Measurements from ENCODE around the gene C13orf42.
"Not testable (repeated sequence)": the region's sequence is repeated elsewhere in the genome, so short reads cannot be mapped to it uniquely, and the experiment has no call there.

C13orf42 gene

DNA sequence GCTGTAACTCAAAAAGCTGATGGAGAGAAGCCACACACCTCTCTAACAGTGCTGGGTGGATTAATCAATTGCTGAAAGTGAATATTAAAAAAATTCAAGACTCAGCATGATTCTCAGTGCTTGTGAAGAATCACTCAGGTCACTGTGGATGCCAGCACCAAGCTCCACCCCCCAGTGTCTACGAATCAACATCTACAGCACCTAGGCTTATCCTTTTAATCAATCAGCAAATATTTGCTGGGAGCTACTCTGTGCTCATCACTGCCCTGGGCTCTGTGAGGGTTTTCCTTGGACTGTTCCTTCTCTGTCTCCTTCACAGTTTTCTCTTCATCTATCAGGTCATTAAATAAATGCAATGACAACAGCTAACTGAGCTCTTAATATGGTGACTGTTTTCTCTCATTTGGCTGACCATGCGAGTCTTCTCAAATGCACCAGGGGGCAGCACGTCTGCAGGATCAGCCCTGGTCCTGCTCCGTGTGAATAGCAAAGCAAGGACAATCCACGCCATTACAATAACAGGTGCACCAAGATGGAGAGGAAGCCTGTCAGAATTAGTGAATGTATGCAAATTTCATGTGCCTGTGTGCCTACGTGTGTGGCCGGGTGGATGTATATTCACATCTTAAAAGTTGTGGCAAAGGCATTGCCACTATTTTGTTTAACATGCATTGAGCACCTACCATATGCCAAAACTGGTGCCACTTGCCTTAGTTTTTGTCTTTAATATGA is 14.6 kb upstream of the C13orf42 start:
- intact Hi-C loops (cut with DNase I): no loop called here
- DNase-seq: peak in 41 of 42 donors; percentile 11 to 81 (median 54)

DNA sequence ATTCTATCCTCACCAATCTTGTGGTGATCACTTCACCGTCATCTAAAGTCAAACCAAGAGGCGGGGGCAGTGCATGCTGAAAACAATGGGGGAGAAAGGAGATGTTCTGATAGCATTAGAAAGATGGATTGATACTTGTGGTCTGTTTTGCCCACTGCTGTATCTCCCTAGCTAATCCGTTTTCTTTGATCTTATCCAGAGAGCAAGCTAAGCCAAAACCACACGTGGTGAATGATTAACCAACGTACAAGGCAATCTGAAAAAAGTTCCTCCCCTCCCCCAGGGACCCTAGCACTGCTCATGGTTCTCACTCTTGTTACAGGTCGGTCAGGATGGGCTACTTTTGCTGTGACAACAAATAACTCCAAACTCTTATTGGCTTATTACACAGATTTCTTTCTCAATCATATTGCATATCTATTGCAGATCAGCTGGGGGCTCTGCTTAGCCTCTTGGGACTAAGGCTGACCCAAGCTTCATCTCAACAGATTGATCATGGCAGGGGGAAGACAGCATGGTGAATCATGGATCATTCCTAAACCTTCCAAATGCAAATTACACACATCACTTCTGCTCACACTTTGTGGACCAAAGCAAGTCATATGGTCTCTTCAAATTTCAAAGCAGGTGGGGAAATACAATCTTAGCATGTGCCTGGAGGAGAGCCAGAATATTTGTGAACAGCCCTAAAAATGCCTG is 11.9 kb upstream of the C13orf42 start:
- DNase-seq: no peak
- intact Hi-C loops (cut with DNase I): no loop called here

DNA sequence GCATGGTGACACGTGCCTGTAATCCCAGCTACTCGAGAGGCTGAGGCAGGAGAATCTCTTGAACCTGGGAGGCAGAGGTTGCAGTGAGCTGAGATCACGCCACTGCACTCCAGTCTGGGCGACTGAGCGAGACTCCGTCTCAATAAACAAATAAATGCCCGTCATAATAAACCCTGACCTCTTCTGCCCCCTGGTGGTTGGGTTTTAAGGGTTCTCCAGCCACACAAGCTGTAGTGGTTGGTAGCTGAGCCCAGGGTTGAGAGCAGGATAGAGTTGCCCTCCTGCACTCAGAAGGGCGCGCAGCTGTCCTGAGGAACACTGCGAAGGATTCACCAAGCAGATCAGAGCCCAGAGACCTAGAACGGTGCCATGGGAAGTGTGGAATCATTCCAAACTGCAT is 9.8 kb upstream of the C13orf42 start:
- intact Hi-C loops (cut with DNase I); DNase-seq: not testable (repeated sequence)

DNA sequence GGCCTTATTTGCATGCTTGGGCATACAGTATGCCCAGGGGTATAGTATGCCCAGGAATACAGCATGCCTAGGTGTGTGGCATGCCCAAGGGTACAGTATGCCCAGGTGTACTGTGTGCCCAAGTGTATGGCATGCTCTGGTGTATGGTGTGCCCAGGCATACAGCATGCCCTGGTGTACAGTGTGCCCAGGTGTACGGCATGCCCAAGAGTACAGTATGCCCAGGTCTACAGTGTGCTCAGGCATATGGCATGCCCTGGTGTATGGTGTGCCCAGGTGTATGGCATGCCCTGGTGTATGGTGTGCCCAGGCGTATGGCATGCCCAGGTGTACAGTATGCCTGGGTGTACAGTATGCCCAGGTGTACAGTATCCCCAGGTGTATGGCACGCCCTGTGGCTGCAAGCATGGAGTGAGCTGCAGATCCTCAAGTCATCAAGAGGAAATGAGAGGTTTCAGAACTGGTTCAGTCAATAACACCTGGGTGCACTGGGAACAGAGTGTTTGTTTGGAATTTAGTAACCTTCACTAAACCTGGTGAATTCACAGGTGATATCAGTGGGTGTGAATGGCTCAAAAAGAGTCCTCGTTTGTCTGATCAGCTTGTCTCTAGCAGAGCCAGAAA is 7.8 kb upstream of the C13orf42 start:
- no peak for DNase-seq
- intact Hi-C loops (cut with DNase I): no loop called here

DNA sequence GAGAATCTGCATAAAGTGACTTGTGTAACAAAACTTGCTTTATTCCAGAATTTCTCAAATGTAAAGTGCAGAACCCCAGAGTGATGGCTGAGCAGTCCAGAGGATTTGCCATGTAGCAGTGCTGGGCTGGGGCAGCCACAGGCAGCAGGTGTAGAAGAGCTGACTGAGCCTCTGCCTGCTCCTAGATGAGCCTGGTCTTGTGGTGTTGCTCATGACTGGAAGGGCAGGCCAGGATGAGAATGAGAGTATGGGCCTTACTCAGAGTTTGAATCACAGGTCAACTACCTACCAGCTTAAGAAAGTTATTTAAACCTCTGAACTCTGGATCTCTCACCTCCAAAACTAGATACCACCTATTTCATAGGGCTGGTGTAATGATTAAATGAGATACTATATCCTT is 2.9 kb upstream of the C13orf42 start:
- DNase-seq: no peak
- intact Hi-C loops (cut with DNase I): no loop called here

DNA sequence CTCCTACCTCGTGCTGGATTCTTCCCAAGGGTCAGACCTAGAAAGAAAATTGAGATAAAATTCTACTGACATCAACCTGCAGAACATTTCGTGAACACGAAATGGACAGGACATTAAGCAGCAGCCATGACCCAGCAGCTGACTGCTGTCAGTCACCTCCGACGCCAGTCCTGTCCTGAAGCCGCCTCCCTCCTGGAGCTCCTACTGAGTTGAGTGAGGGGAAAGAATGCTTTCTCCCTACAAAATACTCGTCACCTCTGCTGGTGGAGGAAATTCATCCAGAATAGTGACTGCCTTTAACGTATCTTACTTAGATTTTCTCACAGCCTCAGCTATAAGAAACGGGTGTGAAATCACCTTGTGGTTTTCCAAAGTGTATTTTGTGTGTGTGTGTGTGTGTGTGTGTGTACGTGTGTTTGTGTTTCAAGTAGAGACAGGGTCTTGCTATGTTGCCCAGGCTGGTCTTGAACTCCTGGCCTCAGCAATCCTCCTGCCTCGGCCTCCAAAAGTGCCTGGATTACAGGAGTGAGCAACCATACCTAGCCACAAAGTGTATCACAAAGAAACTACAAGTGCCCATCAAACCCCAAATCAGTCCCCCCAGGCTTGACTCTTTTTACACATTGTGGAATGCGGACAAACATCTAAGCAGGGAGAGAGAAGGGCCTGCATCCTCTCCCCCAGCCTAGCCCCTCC is 2.3 kb upstream of the C13orf42 start:
- DNase-seq: no peak
- intact Hi-C loops (cut with DNase I): no loop called here

DNA sequence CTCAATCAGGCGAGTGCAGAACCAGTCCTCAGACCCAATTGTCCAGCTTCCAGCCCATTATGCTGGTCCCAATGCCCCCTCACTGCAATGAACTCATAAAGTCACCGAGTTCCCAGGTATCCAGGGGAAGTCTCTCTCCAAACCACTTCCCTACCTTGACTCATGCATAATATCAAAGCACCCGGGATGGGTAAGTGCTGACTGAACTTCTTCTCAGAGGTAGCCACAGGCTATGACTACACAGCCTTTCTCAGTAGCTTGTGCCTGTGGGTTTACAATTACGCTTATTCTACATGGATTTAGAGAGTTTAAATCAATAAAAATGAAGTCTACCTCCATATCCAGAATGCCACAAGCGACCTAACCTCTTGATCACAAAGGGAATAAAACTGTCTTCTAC is 1.7 kb upstream of the C13orf42 start:
- intact Hi-C loops (cut with DNase I): no loop called here
- no peak for DNase-seq

DNA sequence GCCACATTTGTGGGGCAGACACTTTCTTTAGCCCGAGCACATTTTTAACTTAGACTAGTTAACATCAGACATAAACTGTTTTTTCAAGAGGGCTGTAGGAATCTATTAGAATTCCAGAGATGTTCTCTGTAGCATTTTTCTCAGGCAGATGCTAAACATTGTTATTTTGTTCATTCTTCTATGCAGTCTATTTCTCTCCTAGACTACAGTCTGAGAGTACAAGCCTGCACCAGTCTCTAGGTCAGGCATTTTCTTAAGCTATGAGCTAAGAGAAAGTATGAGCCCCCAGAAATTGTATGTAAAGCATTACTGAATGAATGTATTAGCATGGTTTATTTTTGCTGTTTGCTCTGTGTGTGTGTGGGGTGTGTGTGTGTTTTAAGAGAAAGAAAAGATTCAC is 923 bp upstream of the C13orf42 start:
- intact Hi-C loops (cut with DNase I): no loop called here
- DNase-seq: no peak

DNA sequence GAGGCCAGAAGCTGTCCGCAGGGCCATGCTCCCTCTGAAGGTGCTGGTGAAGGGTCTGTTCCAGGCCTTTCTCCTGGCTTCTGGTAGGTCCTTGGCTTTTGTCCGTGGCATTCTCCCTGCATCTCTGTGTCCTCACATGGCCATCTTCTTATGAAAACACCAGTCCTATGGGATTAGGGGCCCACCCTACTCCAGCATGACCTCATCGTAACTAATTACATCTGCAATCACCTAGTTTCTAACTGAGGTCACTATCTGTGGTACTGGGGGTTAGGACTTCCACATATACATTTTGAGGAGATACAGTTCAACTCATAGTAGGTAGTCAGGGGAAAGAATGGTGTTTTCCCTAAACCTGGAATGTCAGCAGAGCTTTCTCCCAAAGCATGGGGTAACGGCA is 3.1 kb downstream of the C13orf42 start:
- intact Hi-C loops (cut with DNase I): no loop called here
- DNase-seq: no peak

DNA sequence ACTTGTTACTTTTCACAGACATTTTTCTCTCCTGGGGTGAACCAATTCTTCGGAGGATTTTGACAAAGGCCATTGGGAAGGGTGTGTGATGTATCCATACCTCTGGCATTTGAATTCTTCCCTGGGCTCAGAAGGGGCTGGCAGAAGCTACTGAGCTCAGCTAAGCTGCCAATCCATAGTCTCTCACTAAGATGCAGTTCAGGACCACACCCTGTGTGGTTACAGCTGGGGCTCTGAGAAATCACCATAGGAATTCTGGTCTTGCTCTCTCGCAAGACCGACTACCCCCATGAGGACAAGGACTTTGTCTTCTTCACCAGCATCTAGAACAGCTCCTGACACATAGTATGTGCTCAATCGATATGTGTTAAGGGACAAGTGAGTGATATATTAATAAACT is 6.0 kb downstream of the C13orf42 start:
- no peak for DNase-seq
- intact Hi-C loops (cut with DNase I): no loop called here

DNA sequence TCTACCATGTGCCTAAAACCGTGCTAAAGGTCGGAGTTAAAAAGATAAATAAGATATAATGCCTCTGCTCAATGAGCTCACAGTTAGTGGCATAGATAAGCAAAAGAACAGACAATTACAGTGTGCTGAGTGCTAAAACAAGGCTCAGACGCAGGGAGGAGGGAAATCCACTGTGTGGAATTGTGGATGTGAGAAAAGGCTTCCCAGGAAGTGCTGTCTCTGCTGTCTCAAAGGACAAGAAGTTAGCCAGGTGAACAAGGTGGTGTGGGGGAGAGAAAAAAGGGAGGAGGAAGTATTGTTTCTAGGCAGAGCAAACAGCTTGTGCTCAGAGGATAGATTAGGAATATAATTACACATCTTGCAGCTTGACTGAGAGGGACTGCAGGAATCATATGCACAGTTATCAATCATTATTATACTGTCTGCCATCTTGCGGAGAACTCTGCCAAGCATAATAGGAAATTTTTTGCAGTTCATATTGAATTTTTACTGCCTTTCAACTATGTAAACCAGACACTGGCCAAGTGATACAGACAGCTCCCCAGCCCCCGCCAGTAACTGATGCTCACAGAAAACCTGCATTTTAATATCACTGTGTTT is 9.3 kb downstream of the C13orf42 start:
- intact Hi-C loops (cut with DNase I): no loop called here
- no peak for DNase-seq

DNA sequence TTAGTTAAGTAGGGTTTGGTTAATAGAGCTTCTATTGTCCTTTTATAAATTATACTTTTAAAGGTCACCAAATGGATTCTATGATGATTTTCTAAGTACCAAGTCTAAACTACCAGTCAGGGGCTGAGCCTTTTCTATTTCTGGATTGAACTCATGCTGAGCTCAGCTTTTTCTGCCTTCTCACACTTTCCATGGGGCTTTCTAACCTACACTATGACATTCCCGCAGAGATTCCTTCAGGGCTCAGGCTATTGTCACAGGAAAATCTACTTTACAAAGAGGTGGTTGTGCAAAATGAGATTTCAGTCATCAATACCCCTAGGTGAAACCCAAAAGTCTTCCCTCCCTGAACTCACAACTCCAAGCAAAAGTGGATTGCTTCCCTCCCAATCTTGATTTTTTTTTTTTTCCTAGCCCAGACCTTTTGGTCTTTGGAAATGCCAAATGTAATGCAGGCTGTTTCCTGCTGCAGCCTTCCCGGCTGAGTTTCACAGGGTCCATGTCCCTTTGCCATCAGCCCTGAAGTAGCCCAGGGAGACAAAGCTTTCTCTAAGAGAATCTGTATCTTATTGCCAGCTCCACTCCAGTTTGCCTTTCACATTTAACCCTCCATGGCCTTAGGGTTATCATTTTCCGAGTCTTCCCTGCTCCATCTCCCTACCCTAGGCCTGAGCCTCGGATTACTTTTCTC is 13.6 kb downstream of the C13orf42 start:
- intact Hi-C loops (cut with DNase I): no loop called here
- DNase-seq: no peak

DNA sequence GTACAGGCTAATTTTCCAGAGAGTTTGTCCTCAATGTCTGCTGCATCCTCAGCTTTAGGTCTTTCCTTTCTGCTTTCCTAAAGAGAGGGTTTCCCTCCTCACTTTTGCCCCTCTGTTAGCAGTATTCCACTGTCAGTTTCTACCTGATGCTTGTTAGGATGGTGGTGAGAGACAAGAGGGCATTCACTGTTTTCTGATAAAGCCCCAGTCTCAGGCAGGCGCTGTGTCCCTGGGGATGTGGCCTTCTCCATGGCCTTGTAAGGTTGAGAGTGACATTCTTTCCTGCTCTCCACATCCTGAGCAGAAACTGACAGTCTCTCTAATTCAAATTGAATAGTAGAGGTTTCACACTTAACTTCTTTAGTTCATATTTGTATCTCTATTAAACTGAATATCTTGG is 14.9 kb downstream of the C13orf42 start:
- intact Hi-C loops (cut with DNase I): no loop called here
- DNase-seq: no peak

DNA sequence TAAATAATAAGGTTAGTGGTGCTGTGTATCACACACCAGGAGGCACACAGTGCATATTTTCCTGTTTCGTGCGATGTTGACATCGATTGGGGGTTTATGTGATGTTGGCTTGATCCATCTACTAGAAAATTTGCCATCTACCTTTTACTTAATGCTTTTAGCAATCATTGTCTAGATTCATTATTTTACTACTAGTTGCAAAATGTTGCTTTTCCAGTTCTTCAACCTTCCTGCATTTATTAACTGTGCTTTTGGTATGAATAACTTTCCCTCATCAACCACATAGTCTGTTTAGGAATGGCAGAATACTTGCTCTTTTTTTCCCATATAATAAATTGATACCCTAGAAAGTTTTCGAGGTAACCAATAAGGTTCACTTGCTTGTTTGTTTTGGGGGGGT is 17.5 kb downstream of the C13orf42 start:
- intact Hi-C loops (cut with DNase I): no loop called here
- no peak for DNase-seq

DNA sequence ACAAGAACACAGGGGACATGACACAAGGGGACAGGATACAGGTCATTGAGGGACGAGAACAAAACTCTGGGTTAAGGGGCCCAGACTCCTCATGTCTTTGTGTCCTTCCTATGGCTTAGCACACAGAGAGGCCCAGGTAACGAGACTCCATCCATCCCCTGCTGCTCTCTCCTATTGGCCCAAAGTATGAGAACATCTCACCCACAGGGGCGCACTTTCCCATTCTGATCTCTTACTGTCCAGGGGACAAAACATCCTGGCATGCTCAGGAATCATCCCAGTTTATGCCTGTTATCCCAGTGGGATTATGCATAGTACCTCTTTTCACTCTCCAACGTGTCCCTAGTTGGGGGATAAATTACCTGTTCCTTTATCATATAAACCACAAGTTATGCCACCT is 19.2 kb downstream of the C13orf42 start:
- intact Hi-C loops (cut with DNase I): no loop called here
- no peak for DNase-seq

DNA sequence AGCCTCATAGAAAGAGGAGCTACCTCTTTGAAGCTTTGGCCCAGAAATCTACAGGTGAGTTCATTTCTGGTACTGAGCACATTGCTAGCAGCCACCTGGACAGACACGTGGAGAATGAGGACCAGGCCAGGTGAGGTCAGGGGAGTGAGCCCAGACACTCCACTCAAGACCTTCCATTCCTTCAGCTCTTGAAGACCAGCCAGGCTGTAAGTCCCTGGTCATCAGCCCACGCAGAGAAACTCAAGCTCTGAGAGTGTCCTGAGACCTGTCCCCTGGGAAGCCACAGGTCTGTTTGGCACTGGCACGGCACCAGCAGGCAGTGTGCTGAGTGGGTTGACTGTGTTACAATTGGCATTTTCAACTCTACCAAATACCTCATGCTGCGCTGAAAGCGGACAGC is 27.4 kb downstream of the C13orf42 start:
- intact Hi-C loops (cut with DNase I): no loop called here
- DNase-seq: no peak

DNA sequence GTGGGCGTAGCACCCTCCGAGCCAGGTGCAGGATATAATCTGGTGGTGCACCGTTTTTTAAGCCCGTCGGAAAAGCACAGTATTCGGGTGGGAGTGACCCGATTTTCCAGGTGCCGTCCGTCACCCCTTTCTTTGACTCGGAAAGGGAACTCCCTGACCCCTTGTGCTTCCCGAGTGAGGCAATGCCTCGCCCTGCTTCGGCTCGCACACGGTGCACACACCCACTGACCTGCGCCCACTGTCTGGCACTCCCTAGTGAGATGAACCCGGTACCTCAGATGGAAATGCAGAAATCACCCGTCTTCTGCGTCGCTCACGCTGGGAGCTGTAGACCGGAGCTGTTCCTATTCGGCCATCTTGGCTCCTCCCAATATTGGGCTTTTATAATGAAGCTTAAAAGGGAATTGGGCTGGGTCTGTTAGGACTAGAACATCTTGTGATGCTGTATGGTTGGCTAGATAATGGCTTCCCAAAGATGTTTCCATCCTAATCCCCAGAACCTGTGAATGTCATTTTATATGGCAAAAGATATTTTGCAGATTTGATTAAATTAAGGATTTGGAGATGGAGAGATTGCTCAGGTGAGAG is 30.5 kb downstream of the C13orf42 start:
- intact Hi-C loops (cut with DNase I); DNase-seq: not testable (repeated sequence)

DNA sequence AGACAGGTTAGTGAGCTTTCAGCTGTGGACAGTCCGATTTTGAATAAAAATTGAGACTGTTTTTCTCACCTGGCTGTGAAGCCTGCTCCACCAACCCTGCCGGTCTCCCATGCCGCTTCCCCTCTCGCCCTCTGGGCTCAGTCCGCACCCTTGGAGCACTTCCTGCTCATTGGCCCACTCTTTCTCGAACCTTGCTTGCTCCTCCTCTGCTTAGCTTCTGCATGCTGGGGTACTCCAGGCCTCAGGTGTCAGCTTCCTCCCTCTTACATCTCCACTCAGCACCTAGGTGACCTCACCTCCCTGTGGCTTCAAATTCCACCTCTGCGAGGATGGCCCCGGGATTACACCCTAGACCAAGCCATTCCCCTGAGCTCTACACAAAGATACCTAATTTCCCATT is 39.6 kb downstream of the C13orf42 start:
- DNase-seq: no peak
- intact Hi-C loops (cut with DNase I): no loop called here

All from head of caudate nucleus (tissue), 42 donors.